Measurements from ENCODE around the gene HMG20A.
"Not testable (repeated sequence)": the region's sequence is repeated elsewhere in the genome, so short reads cannot be mapped to it uniquely, and the experiment has no call there.

Gene HMG20A

DNA sequence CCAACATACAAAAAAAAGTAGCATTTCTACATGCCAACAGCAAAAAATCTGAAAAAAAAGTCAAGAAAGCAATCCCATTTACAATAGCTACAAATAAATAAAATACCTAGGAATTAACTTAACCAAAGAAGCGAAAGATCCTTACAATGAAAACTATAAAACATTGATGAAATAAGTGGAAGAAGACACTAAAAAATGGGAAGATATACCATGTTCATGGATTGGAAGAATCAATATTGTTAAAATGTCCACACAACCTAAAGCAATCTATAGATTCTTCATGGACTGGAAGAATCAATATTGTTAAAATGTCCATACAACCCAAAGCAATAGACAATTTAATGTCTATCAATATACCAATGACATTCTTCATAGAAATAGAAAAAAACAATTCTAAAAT, 21.8 kb upstream of the HMG20A start:
- no peak overlapping the region for H3K56ac ChIP-seq (ENCODE audit: low read length)
- no CpG with 5 or more reads among the region's 1 CpG for WGBS (ENCODE audit: extremely low coverage, insufficient coverage, low lambda C conversion rate)
- no peak for DNase-seq

DNA sequence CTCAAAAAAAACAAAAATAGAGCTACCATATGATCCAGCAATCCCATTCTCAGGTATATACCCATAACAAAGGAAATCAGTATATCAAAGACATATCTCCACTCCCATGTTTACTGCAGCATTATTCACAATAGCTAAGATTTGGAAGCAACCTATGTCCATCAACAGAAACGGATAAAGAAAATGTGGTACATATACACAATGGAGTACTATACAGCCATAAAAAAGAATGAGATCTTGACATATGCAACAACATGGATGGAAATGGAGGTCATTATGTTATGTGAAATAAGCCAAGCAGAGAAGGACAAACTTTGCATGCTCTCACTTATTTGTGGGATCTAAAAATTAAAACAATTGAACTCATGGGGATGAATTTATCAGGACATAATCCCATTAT, 20.4 kb upstream of the HMG20A start:
- H3K27ac ChIP-seq (ENCODE audit: low read depth, low read length), result no peak overlapping the region
- no peaks in the 10 kb centered on the region for H3K4me1 ChIP-seq (ENCODE audit: control insufficient read depth, low read depth, low read length)
- H3K4me2 ChIP-seq (ENCODE audit: low read length), result no peak overlapping the region
- H3K9ac ChIP-seq (ENCODE audit: low read length), result no peak overlapping the region
- WGBS (ENCODE audit: extremely low coverage, insufficient coverage, low lambda C conversion rate), result no CpG with 5 or more reads among the region's 1 CpG
- no peak overlapping the region for H2BK120ac ChIP-seq (ENCODE audit: low read depth, low read length)
- no peak overlapping the region for H3K18ac ChIP-seq (ENCODE audit: low read length)
- no peaks in the 10 kb centered on the region for H3K27me3 ChIP-seq (ENCODE audit: insufficient read depth, low read length, poor library complexity)
- H3K36me3 ChIP-seq (ENCODE audit: control insufficient read depth, insufficient read depth, low read length), result no peaks in the 10 kb centered on the region
- H3K23ac ChIP-seq (ENCODE audit: low read length), result no peak overlapping the region
- H3K4ac ChIP-seq (ENCODE audit: low read depth, low read length), result no peak overlapping the region
- no peak overlapping the region for H2BK15ac ChIP-seq (replicated peaks; ENCODE audit: low read depth)
- no peak overlapping the region for H3K4me3 ChIP-seq (ENCODE audit: low read length)
- H3K56ac ChIP-seq (ENCODE audit: low read length), result no peak overlapping the region
- no peak overlapping the region for H2BK5ac ChIP-seq (ENCODE audit: low read length)
- no peak for DNase-seq
- H2AK5ac ChIP-seq (ENCODE audit: low read length), result no peak overlapping the region
- H3K79me1 ChIP-seq (ENCODE audit: low read length), result no peaks in the 10 kb centered on the region
- no peak overlapping the region for H4K8ac ChIP-seq (ENCODE audit: low read depth, low read length)
- no peak overlapping the region for H4K5ac ChIP-seq (ENCODE audit: low read length)
- H3K79me2 ChIP-seq (ENCODE audit: control insufficient read depth, insufficient read depth, low read length), result peaks cover 4% of the 10 kb centered on the region

More for the DNA sequence above, 21.8 kb upstream of the HMG20A start:
- Histone ChIP-seq H3K4me1 (ENCODE audit: control insufficient read depth, low read depth, low read length) (no peaks in the 10 kb centered on the region), H3K23ac (ENCODE audit: low read length) (no peak overlapping the region), H4K8ac (ENCODE audit: low read depth, low read length) (no peak overlapping the region), H3K27ac (ENCODE audit: low read depth, low read length) (no peak overlapping the region), H3K4me2 (ENCODE audit: low read length) (no peak overlapping the region), H2AK5ac (ENCODE audit: low read length) (no peak overlapping the region), H2BK5ac (ENCODE audit: low read length) (no peak overlapping the region), H3K27me3 (ENCODE audit: insufficient read depth, low read length, poor library complexity) (no peaks in the 10 kb centered on the region), H3K4ac (ENCODE audit: low read depth, low read length) (no peak overlapping the region), H3K4me3 (ENCODE audit: low read length) (no peak overlapping the region), H3K9ac (ENCODE audit: low read length) (no peak overlapping the region), H4K5ac (ENCODE audit: low read length) (no peak overlapping the region), H3K79me2 (ENCODE audit: control insufficient read depth, insufficient read depth, low read length) (peaks cover 7% of the 10 kb centered on the region), H3K18ac (ENCODE audit: low read length) (no peak overlapping the region), H3K79me1 (ENCODE audit: low read length) (peaks cover 3% of the 10 kb centered on the region), H2BK15ac (replicated peaks; ENCODE audit: low read depth) (no peak overlapping the region), H2BK120ac (ENCODE audit: low read depth, low read length) (no peak overlapping the region), H3K36me3 (ENCODE audit: control insufficient read depth, insufficient read depth, low read length) (no peaks in the 10 kb centered on the region)

DNA sequence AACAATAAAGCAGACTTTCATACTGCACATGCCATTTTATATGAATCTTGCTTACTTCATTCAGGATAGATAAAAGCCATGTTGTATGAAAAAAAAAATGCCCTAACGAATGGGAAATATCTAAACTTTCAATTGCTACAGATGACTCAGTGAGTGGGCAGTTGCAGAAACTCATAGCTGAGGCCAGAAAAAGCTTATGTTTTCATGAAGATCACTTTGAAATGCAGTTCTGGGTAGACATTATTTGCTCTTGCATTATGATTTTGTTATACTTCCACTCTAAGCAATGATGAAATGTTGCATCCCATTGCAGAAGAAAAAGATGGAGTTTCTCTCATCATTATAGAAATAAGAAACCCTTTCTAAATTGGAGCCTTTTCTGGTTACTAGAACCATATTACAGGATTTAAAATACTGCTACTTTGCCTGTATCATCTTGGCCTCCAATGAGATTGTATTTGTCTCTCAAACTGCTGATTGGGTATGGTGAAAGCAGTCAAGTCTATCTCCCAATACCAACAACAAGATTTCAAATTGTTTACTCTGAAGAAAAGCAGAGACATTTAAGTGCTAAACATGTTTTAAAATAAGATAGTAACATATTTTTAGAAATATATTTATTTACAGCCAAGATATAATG, 17.8 kb upstream of the HMG20A start:
- Histone ChIP-seq H4K5ac (ENCODE audit: low read length) (no peak overlapping the region), H3K4ac (ENCODE audit: low read depth, low read length) (no peak overlapping the region), H4K8ac (ENCODE audit: low read depth, low read length) (no peak overlapping the region), H3K4me2 (ENCODE audit: low read length) (no peak overlapping the region), H2BK120ac (ENCODE audit: low read depth, low read length) (no peak overlapping the region), H3K79me1 (ENCODE audit: low read length) (no peaks in the 10 kb centered on the region), H3K56ac (ENCODE audit: low read length) (no peak overlapping the region), H2BK15ac (replicated peaks; ENCODE audit: low read depth) (no peak overlapping the region), H3K27ac (ENCODE audit: low read depth, low read length) (no peak overlapping the region), H3K9ac (ENCODE audit: low read length) (no peak overlapping the region), H2AK5ac (ENCODE audit: low read length) (no peak overlapping the region), H3K4me3 (ENCODE audit: low read length) (no peak overlapping the region), H2BK5ac (ENCODE audit: low read length) (no peak overlapping the region), H3K18ac (ENCODE audit: low read length) (no peak overlapping the region), H3K79me2 (ENCODE audit: control insufficient read depth, insufficient read depth, low read length) (peaks cover 2% of the 10 kb centered on the region), H3K27me3 (ENCODE audit: insufficient read depth, low read length, poor library complexity) (no peaks in the 10 kb centered on the region), H3K4me1 (ENCODE audit: control insufficient read depth, low read depth, low read length) (no peaks in the 10 kb centered on the region), H3K36me3 (ENCODE audit: control insufficient read depth, insufficient read depth, low read length) (no peaks in the 10 kb centered on the region), H3K23ac (ENCODE audit: low read length) (no peak overlapping the region)
- no CpG with 5 or more reads among the region's 1 CpG for WGBS (ENCODE audit: extremely low coverage, insufficient coverage, low lambda C conversion rate)
- no peak for DNase-seq

DNA sequence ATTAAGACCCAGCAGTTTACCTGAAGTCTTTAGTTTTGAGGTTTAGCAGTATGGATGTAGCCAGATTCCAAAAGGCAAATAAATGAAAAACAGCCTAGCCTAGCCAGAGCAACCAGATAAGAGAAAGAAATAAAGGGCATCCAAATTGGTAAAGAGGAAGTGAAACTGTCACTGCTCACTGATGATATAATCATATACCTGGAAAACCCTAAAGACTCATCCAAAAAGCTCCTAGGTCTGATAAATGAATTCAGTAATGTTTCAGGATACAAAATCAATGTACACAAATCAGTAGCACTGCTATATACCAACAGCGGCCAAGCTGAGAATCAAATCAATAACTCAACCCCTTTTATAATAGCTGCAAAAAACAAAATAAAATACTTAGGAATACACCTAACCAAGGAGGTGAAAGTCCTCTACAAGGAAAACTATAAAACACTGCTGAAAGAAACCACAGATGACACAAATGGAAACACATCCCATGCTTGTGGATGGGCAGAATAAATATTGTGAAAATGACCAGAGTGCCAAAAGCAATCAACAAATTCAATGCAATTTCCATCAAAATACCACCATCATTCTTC, 14.4 kb upstream of the HMG20A start:
- whole genome bisulfite sequencing (ENCODE audit: extremely low coverage, insufficient coverage, low lambda C conversion rate), result no CpG with 5 or more reads among the region's 1 CpG
- H4K8ac ChIP-seq (ENCODE audit: low read depth, low read length); DNase-seq; H3K9ac ChIP-seq (ENCODE audit: low read length); H3K23ac ChIP-seq (ENCODE audit: low read length); H4K5ac ChIP-seq (ENCODE audit: low read length); H2BK5ac ChIP-seq (ENCODE audit: low read length); H2BK120ac ChIP-seq (ENCODE audit: low read depth, low read length); H3K79me1 ChIP-seq (ENCODE audit: low read length); H3K18ac ChIP-seq (ENCODE audit: low read length); H3K56ac ChIP-seq (ENCODE audit: low read length); H3K4me2 ChIP-seq (ENCODE audit: low read length); H3K27me3 ChIP-seq (ENCODE audit: insufficient read depth, low read length, poor library complexity); H3K27ac ChIP-seq (ENCODE audit: low read depth, low read length); H3K4me1 ChIP-seq (ENCODE audit: control insufficient read depth, low read depth, low read length); H2BK15ac ChIP-seq (replicated peaks; ENCODE audit: low read depth); H3K4ac ChIP-seq (ENCODE audit: low read depth, low read length); H3K4me3 ChIP-seq (ENCODE audit: low read length); H3K79me2 ChIP-seq (ENCODE audit: control insufficient read depth, insufficient read depth, low read length); H3K36me3 ChIP-seq (ENCODE audit: control insufficient read depth, insufficient read depth, low read length); H2AK5ac ChIP-seq (ENCODE audit: low read length): not testable (repeated sequence)

DNA sequence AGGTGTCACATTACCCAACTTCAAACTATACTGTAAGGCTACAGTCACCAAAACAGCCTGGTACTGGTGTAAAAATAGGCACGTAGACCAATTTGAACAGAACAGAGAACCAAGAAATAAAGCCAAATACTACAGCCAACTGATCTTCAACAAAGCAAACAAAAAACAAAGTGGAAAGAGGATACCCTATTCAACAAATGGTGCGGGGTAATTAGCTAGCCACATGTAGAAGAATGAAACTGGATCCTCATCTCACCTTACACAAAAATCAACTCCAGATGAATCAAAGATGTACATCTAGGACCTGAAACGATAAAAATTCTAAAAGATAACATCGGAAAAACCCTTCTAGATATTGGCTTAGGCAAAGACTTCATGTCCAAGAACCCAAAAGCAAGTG, 13.8 kb upstream of the HMG20A start:
- H3K23ac ChIP-seq (ENCODE audit: low read length), result no peak overlapping the region
- H3K56ac ChIP-seq (ENCODE audit: low read length), result no peak overlapping the region
- no peak for DNase-seq
- H2AK5ac ChIP-seq (ENCODE audit: low read length), result no peak overlapping the region
- peaks cover 4% of the 10 kb centered on the region for H3K79me2 ChIP-seq (ENCODE audit: control insufficient read depth, insufficient read depth, low read length)
- H3K18ac ChIP-seq (ENCODE audit: low read length), result no peak overlapping the region
- H3K36me3 ChIP-seq (ENCODE audit: control insufficient read depth, insufficient read depth, low read length), result no peaks in the 10 kb centered on the region
- no peak overlapping the region for H2BK120ac ChIP-seq (ENCODE audit: low read depth, low read length)
- no peak overlapping the region for H4K5ac ChIP-seq (ENCODE audit: low read length)
- no peak overlapping the region for H3K4ac ChIP-seq (ENCODE audit: low read depth, low read length)
- no peak overlapping the region for H2BK15ac ChIP-seq (replicated peaks; ENCODE audit: low read depth)
- H3K79me1 ChIP-seq (ENCODE audit: low read length), result no peaks in the 10 kb centered on the region
- H3K9ac ChIP-seq (ENCODE audit: low read length), result no peak overlapping the region
- no peak overlapping the region for H3K27ac ChIP-seq (ENCODE audit: low read depth, low read length)
- whole genome bisulfite sequencing (ENCODE audit: extremely low coverage, insufficient coverage, low lambda C conversion rate), result no CpG with 5 or more reads among the region's 4 CpGs
- no peak overlapping the region for H4K8ac ChIP-seq (ENCODE audit: low read depth, low read length)
- H2BK5ac ChIP-seq (ENCODE audit: low read length), result no peak overlapping the region
- H3K4me1 ChIP-seq (ENCODE audit: control insufficient read depth, low read depth, low read length), result no peaks in the 10 kb centered on the region
- H3K4me3 ChIP-seq (ENCODE audit: low read length), result no peak overlapping the region
- no peak overlapping the region for H3K4me2 ChIP-seq (ENCODE audit: low read length)
- H3K27me3 ChIP-seq (ENCODE audit: insufficient read depth, low read length, poor library complexity), result no peaks in the 10 kb centered on the region

Data from mesendoderm (in vitro differentiated cells).